ENCODE measurements around the gene AKR7A3. TPM values are rescaled to one million over a fixed set of nuclear protein-coding genes. Genes with fewer than 3 reads are reported as not detected.

Gene AKR7A3
- total and polyA plus RNA-seq, 9 of the 15 experiments (the other 6 are each of a cell fraction or from before 2014, with no cell fraction given): 0.04 to 1.5 (median 0.44) TPM; not detected in 1

DNA sequence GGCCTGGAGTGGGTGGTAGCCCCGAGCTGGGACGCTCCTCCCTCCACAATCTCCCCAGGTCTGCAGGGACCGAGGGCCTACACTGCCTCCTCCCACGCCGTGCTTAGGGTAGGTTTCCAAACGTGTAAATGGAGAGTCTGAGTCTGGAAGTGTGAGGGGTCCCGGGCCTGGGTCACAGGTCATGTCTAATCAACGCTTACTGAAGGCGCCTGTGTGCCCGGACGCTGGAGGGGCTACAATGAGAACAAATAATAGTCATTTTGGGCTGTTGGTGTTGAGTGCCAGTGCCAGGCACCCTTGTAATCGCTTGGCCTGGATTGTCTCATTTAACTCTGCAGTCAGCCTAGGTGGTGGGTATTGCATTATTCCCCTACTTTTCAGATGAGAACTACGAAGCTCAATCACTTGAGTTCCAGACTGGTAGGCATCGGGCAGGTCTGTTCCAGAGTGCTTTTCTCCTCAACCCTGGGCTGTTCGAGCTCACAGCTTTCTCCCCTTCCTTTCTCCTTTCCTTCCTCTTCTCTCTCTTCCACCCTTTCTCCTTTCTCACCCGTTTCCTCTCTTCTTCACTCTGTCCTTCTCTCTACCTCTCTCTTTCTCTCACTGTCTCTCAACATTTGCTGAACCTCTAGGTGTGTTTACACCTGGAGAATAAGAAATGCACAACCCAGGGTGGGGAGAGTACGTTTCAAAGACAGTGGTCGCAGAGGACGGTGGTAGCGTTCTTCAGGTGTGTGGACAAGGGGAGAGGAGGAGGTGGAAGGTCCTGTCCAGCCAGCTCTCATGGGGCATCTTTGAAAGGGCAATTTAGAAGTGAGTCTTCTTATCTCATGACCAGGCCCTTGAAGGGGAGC is 24.4 kb upstream of the AKR7A3 start (continued):
- TF ChIP-seq, protein P1, sequence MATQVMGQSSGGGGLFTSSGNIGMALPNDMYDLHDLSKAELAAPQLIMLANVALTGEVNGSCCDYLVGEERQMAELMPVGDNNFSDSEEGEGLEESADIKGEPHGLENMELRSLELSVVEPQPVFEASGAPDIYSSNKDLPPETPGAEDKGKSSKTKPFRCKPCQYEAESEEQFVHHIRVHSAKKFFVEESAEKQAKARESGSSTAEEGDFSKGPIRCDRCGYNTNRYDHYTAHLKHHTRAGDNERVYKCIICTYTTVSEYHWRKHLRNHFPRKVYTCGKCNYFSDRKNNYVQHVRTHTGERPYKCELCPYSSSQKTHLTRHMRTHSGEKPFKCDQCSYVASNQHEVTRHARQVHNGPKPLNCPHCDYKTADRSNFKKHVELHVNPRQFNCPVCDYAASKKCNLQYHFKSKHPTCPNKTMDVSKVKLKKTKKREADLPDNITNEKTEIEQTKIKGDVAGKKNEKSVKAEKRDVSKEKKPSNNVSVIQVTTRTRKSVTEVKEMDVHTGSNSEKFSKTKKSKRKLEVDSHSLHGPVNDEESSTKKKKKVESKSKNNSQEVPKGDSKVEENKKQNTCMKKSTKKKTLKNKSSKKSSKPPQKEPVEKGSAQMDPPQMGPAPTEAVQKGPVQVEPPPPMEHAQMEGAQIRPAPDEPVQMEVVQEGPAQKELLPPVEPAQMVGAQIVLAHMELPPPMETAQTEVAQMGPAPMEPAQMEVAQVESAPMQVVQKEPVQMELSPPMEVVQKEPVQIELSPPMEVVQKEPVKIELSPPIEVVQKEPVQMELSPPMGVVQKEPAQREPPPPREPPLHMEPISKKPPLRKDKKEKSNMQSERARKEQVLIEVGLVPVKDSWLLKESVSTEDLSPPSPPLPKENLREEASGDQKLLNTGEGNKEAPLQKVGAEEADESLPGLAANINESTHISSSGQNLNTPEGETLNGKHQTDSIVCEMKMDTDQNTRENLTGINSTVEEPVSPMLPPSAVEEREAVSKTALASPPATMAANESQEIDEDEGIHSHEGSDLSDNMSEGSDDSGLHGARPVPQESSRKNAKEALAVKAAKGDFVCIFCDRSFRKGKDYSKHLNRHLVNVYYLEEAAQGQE (IDR thresholded peaks at IDR 0.05; ENCODE audit: borderline replicate concordance): peak; percentile 14; the same call in 1 of the 2 replicates
- TF ChIP-seq, protein P1 (CRISPR knock-in tag; IDR thresholded peaks at IDR 0.05; ENCODE audit: low read depth): no peak
- TF ChIP-seq RCOR1 (IDR thresholded peaks at IDR 0.05; ENCODE audit: borderline replicate concordance in 1 of 2, low read depth in 2 of 2, low read length in 2 of 2): peak in 1 of 2 experiments; percentile 69; a peak in 2 of 4 replicates
- TF ChIP-seq SMARCE1 (IDR thresholded peaks at IDR 0.05): 0 out of 2 replicates have a peak, but pooled peaks have one; percentile 14
- peak; percentile 2; the same call in 1 of the 2 replicates for TF ChIP-seq GATA2 (CRISPR knock-in tag; IDR thresholded peaks at IDR 0.05)
- peak; percentile 55; the same call in 1 of the 2 replicates for TF ChIP-seq LEF1 (IDR thresholded peaks at IDR 0.05)
- TF ChIP-seq TEAD2 (tag; IDR thresholded peaks at IDR 0.05): no peak
- TF ChIP-seq SUPT5H (IDR thresholded peaks at IDR 0.05): peak; percentile 3; the same call in 1 of the 2 replicates
- TF ChIP-seq FOSL1 (tag; conservative IDR thresholded peaks at IDR 0.05): peak; percentile 59; the same call in 1 of the 2 replicates
- peak in 1 of 2 experiments; percentile 10; a peak in 1 of 4 replicates for TF ChIP-seq TBL1XR1 (IDR thresholded peaks at IDR 0.05; ENCODE audit: low read length in 2 of 2)
- peak; percentile 14 for TF ChIP-seq SP1 (CRISPR knock-in tag; IDR thresholded peaks at IDR 0.05)
- 0 out of 2 replicates have a peak, but pooled peaks have one; percentile 4 for TF ChIP-seq ZSCAN29 (IDR thresholded peaks at IDR 0.05)
- TF ChIP-seq TAL1 (IDR thresholded peaks at IDR 0.05): 0 out of 2 replicates have a peak, but pooled peaks have one; percentile 47
- no peak for TF ChIP-seq ZSCAN32 (CRISPR knock-in tag; IDR thresholded peaks at IDR 0.05)
- peak; percentile 37; a peak in 1 of 4 replicates for TF ChIP-seq CSDE1 (IDR thresholded peaks at IDR 0.05)
- TF ChIP-seq, protein P2, sequence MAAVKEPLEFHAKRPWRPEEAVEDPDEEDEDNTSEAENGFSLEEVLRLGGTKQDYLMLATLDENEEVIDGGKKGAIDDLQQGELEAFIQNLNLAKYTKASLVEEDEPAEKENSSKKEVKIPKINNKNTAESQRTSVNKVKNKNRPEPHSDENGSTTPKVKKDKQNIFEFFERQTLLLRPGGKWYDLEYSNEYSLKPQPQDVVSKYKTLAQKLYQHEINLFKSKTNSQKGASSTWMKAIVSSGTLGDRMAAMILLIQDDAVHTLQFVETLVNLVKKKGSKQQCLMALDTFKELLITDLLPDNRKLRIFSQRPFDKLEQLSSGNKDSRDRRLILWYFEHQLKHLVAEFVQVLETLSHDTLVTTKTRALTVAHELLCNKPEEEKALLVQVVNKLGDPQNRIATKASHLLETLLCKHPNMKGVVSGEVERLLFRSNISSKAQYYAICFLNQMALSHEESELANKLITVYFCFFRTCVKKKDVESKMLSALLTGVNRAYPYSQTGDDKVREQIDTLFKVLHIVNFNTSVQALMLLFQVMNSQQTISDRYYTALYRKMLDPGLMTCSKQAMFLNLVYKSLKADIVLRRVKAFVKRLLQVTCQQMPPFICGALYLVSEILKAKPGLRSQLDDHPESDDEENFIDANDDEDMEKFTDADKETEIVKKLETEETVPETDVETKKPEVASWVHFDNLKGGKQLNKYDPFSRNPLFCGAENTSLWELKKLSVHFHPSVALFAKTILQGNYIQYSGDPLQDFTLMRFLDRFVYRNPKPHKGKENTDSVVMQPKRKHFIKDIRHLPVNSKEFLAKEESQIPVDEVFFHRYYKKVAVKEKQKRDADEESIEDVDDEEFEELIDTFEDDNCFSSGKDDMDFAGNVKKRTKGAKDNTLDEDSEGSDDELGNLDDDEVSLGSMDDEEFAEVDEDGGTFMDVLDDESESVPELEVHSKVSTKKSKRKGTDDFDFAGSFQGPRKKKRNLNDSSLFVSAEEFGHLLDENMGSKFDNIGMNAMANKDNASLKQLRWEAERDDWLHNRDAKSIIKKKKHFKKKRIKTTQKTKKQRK (IDR thresholded peaks at IDR 0.05; ENCODE audit: borderline replicate concordance, low read depth, low read length): no peak
- no peak for TF ChIP-seq KAT7 (CRISPR knock-in tag; IDR thresholded peaks at IDR 0.05; ENCODE audit: borderline replicate concordance)

Measured in K562 (cell line).